Tibial nerve (tissue), 3 donors: Measurements from ENCODE around the gene FASTKD1.

Source experiments
- POLR2A ChIP-seq, 2 donors: fragments of 450-650 bp; IDR thresholded peaks; one replicate each; pipeline ENCODE4 v1.6.1; 2017; ENCODE audit warnings: antibody characterized with exemption in 2 of 2, mild to moderate bottlenecking in 2 of 2, moderate library complexity in 2 of 2
- TF ChIP-seq, protein P1 (sequence below), 5 experiments: fragments of 200-600 bp in 3 of 5; fragments of 450-650 bp in 2 of 5; sonication (generic) in 3 of 5; IDR thresholded peaks; one replicate each; pipeline ENCODE4 v1.5.1; 2016 to 2019; ENCODE audit warnings: antibody characterized with exemption in 5 of 5, mild to moderate bottlenecking in 3 of 5, moderate library complexity in 2 of 5

DNA sequence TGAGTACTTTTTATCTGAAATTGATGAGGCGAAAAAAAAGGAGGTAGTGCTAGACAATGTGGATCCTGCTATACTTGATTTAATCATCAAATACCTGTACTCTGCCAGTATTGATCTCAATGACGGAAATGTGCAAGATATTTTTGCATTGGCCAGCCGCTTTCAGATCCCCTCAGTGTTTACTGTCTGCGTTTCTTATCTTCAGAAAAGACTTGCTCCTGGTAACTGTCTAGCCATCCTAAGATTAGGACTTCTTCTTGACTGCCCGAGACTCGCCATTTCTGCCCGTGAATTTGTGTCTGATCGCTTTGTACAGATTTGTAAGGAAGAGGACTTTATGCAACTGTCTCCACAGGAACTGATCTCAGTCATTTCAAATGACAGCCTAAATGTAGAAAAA, 63.7 kb downstream of the FASTKD1 start:
- TF ChIP-seq, protein P1, sequence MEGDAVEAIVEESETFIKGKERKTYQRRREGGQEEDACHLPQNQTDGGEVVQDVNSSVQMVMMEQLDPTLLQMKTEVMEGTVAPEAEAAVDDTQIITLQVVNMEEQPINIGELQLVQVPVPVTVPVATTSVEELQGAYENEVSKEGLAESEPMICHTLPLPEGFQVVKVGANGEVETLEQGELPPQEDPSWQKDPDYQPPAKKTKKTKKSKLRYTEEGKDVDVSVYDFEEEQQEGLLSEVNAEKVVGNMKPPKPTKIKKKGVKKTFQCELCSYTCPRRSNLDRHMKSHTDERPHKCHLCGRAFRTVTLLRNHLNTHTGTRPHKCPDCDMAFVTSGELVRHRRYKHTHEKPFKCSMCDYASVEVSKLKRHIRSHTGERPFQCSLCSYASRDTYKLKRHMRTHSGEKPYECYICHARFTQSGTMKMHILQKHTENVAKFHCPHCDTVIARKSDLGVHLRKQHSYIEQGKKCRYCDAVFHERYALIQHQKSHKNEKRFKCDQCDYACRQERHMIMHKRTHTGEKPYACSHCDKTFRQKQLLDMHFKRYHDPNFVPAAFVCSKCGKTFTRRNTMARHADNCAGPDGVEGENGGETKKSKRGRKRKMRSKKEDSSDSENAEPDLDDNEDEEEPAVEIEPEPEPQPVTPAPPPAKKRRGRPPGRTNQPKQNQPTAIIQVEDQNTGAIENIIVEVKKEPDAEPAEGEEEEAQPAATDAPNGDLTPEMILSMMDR (IDR thresholded peaks at IDR 0.05): no peak
- TF ChIP-seq POLR2A (IDR thresholded peaks at IDR 0.05): no peak
